CD14-positive monocyte (primary cell): ENCODE results near the gene SETD1A. TPM values are rescaled to one million over a fixed set of nuclear protein-coding genes. Genes with fewer than 3 reads are reported as not detected.

Experiments used
- DNase-seq, 3 donors: peaks; one replicate each; pipeline ENCODE4 v3.0.0-alpha.2; 2011 to 2022
- H2AFZ ChIP-seq: 2 replicates; pipeline ENCODE4 v1.6.0; 2012; ENCODE audit warnings: mild to moderate bottlenecking, low read depth, low read length, inconsistent platforms; ENCODE audit not compliant: insufficient read depth, poor library complexity, severe bottlenecking
- H3K27ac ChIP-seq, 2 donors: 1 replicate in 1 of 2; 2 replicates in 1 of 2; pipeline ENCODE4 v1.5.1; 2012 to 2013; ENCODE audit warnings: low read length in 2 of 2, control low read depth in 1 of 2, inconsistent platforms in 1 of 2, low read depth in 1 of 2, mild to moderate bottlenecking in 1 of 2
- H3K27me3 ChIP-seq, 2 donors: one replicate each; pipeline versions ENCODE4 v1.6.0 to v1.6.1; 2011 to 2013; ENCODE audit warnings: low read length in 2 of 2; ENCODE audit not compliant: control insufficient read depth in 2 of 2, insufficient read depth in 2 of 2
- H3K36me3 ChIP-seq, 2 donors: replicated peaks in 1 of 2; 1 replicate in 1 of 2; 2 replicates in 1 of 2; pipeline versions ENCODE4 v1.5.1 to v1.6.1; 2012 to 2013; ENCODE audit warnings: low read length in 2 of 2, control low read depth in 1 of 2, inconsistent platforms in 1 of 2, mild to moderate bottlenecking in 1 of 2; ENCODE audit not compliant: insufficient read depth in 2 of 2, control insufficient read depth in 1 of 2
- H3K4me1 ChIP-seq, 2 donors: 1 replicate in 1 of 2; 2 replicates in 1 of 2; pipeline versions ENCODE4 v1.5.1 to v1.6.1; 2012 to 2013; ENCODE audit warnings: low read length in 2 of 2, control low read depth in 1 of 2, inconsistent platforms in 1 of 2, mild to moderate bottlenecking in 1 of 2, moderate library complexity in 1 of 2; ENCODE audit not compliant: insufficient read depth in 2 of 2, control insufficient read depth in 1 of 2
- H3K4me2 ChIP-seq: replicated peaks from 2 replicates; pipeline ENCODE3; 2012; ENCODE audit warnings: low read length, moderate library complexity, mild to moderate bottlenecking; ENCODE audit not compliant: poor library complexity, severe bottlenecking; ENCODE audit errors: extremely low read depth
- H3K4me3 ChIP-seq, 3 experiments: fragments of 200-600 bp in 1 of 3; sonication (generic) in 1 of 3; replicated peaks in 1 of 3; 1 replicate in 2 of 3; 2 replicates in 1 of 3; pipeline ENCODE4 v1.5.1; 2011 to 2013; ENCODE audit warnings: low read length in 3 of 3, mild to moderate bottlenecking in 3 of 3, control low read depth in 2 of 3, low read depth in 2 of 3, inconsistent platforms in 1 of 3, moderate library complexity in 1 of 3
- H3K79me2 ChIP-seq: 2 replicates; pipeline ENCODE4 v1.6.0; 2012; ENCODE audit warnings: mild to moderate bottlenecking, control low read depth, inconsistent platforms, low read length, moderate library complexity; ENCODE audit not compliant: insufficient read depth
- H3K9ac ChIP-seq: 2 replicates; pipeline ENCODE4 v1.6.0; 2017; ENCODE audit warnings: low read length, mild to moderate bottlenecking; ENCODE audit not compliant: insufficient read depth, poor library complexity, severe bottlenecking
- H3K9me3 ChIP-seq, 2 donors: replicated peaks in 1 of 2; 1 replicate in 1 of 2; 2 replicates in 1 of 2; pipeline versions ENCODE4 v1.5.1 to v1.6.1; 2012 to 2013; ENCODE audit warnings: low read length in 2 of 2, control low read depth in 1 of 2; ENCODE audit not compliant: control insufficient read depth in 1 of 2, insufficient read depth in 1 of 2
- H4K20me1 ChIP-seq: 2 replicates; pipeline ENCODE4 v1.6.0; 2012; ENCODE audit warnings: mild to moderate bottlenecking, low read length, control low read depth, moderate library complexity; ENCODE audit not compliant: insufficient read depth
- H3K27ac Mint-ChIP-seq, 7 donors: one replicate each; pipeline ENCODE4 v1.8.0; 2020; ENCODE audit warnings: mild to moderate bottlenecking in 7 of 7, mixed read lengths in 7 of 7, moderate library complexity in 6 of 7, inconsistent platforms in 2 of 7
- H3K27me3 Mint-ChIP-seq, 3 donors: one replicate each; pipeline ENCODE4 v1.8.0; 2021 to 2022; ENCODE audit warnings: low read depth in 3 of 3, mild to moderate bottlenecking in 3 of 3, mixed read lengths in 3 of 3, moderate library complexity in 3 of 3, inconsistent platforms in 1 of 3
- H3K36me3 Mint-ChIP-seq, 2 donors: one replicate each; pipeline ENCODE4 v1.8.0; 2020; ENCODE audit warnings: mixed read lengths in 2 of 2, inconsistent platforms in 1 of 2, mild to moderate bottlenecking in 1 of 2
- H3K4me1 Mint-ChIP-seq: one replicate; pipeline ENCODE4 v1.8.0; 2020; ENCODE audit warnings: mild to moderate bottlenecking, mixed read lengths
- H3K4me3 Mint-ChIP-seq, 2 donors: one replicate each; pipeline ENCODE4 v1.8.0; 2020; ENCODE audit warnings: mild to moderate bottlenecking in 2 of 2, mixed read lengths in 2 of 2, moderate library complexity in 1 of 2
- H3K9me3 Mint-ChIP-seq, 7 donors: one replicate each; pipeline ENCODE4 v1.8.0; 2020 to 2022; ENCODE audit warnings: mixed read lengths in 7 of 7, mild to moderate bottlenecking in 6 of 7, moderate library complexity in 6 of 7, inconsistent platforms in 2 of 7
- CTCF ChIP-seq: fragments of 200-600 bp; IDR thresholded peaks from one replicate; pipeline ENCODE4 v1.8.0; 2022; ENCODE audit warnings: antibody characterized with exemption, mild to moderate bottlenecking
- WGBS: methylation state at CpG from one replicate; pipeline ENCODE4 v1.1.5; 2013; ENCODE audit warnings: missing lambda C conversion rate; ENCODE audit not compliant: insufficient coverage; 5-methylcytosine and 5-hydroxymethylcytosine counted together
- intact Hi-C, 2 donors: fragments of 100-400 bp; cut with micrococcal nuclease; formaldehyde crosslinking; loops; one replicate each; pipeline versions ENCODE4 v1.15.0 to v1.15.1; 2023
- polyA plus RNA-seq, 3 donors: library from polyadenylated mRNA; depleted of rRNA in 1 of 3; unstranded in 2 of 3; stranded (reverse) in 1 of 3; fragments of 300-500 nt in 2 of 3; fragments of >200 nt in 1 of 3; fragmentation: Illumina TruSeq in 2 of 3; gene quantifications; 1 replicate in 2 of 3; 2 replicates in 1 of 3; pipeline ENCODE4 v1.2.3, GENCODE V29; 2012 to 2021

The SETD1A gene
- polyA plus RNA-seq, 3 donors, result 0.16 to 6.6 (median 1.3) TPM

GRCh38 chr16:30951193-30951592, 6.4 kb upstream of the SETD1A start:
- no peak for DNase-seq
- H3K4me1 ChIP-seq, result peaks cover 25 to 28% of the 10 kb centered on the region in 2 donors
- peaks cover 22% of the 10 kb centered on the region for H3K4me1 Mint-ChIP-seq
- peak overlapping the region; percentile 99 for H3K4me2 ChIP-seq
- WGBS, result 100% methylated on average over 1 of the region's 1 CpG
- intact Hi-C loops, result loop anchor here in 1 of 2 donors (10.0 kb wide), 1 partner anchor 144 kb away; the partner anchor contains the start of gene VKORC1
- H3K79me2 ChIP-seq, result peaks cover 44% of the 10 kb centered on the region
- no peak overlapping the region for H3K9ac ChIP-seq
- H3K4me3 ChIP-seq, result peak overlapping the region in 1 of 3 experiments; percentile 99
- peaks cover 63% of the 10 kb centered on the region for H4K20me1 ChIP-seq
- peaks cover 0 to 4% (median 0%) of the 10 kb centered on the region in 3 donors for H3K27me3 Mint-ChIP-seq
- H3K9me3 Mint-ChIP-seq, result peaks cover 0 to 1% (median 0%) of the 10 kb centered on the region in 7 donors
- no peak overlapping the region for H2AFZ ChIP-seq
- H3K36me3 Mint-ChIP-seq, result peaks cover 4 to 31% of the 10 kb centered on the region in 2 donors
- H3K36me3 ChIP-seq, result peaks cover 17 to 31% of the 10 kb centered on the region in 2 donors
- H3K9me3 ChIP-seq, result no peaks in the 10 kb centered on the region
- H3K27ac ChIP-seq, result no peak overlapping the region
- H3K4me3 Mint-ChIP-seq, result no peak overlapping the region
- no peak for TF ChIP-seq CTCF
- H3K27me3 ChIP-seq, result no peaks in the 10 kb centered on the region
- H3K27ac Mint-ChIP-seq, result peak overlapping the region in 1 of 7 donors; percentile 61

DNA sequence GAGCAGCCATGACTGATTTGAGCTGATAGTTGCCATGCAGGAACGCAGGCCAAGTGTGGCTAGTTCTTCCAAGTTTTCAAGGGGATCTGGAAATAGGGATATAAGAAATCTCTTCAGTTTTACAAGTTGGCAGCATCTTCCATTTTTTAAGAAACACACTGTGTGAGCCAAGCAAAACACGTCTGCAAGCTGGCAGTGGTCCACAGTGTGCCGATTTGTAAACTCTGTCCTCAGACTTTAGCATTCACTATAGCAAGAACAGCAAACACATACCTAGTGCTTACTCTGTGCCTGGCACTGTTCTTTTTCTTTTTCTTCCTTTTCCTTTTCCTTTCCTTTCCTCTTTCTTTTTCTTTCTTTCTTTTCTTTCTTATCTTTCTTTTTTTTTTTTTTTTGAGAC, 5.8 kb upstream of the SETD1A start:
- Histone ChIP-seq H4K20me1 (peaks cover 65% of the 10 kb centered on the region), H3K9me3 (no peaks in the 10 kb centered on the region), H2AFZ (no peak overlapping the region), H3K36me3 (peaks cover 14 to 26% of the 10 kb centered on the region in 2 donors), H3K4me2 (no peak overlapping the region), H3K27me3 (no peaks in the 10 kb centered on the region), H3K9ac (no peak overlapping the region), H3K27ac (peak overlapping the region in 1 of 2 donors; percentile 31), H3K4me1 (peaks cover 26 to 32% of the 10 kb centered on the region in 2 donors), H3K79me2 (peaks cover 44% of the 10 kb centered on the region), H3K4me3 (no peak overlapping the region)
- Mint-ChIP-seq H3K27me3 (peaks cover 0 to 3% (median 0%) of the 10 kb centered on the region in 3 donors), H3K4me3 (no peak overlapping the region), H3K36me3 (peaks cover 4 to 25% of the 10 kb centered on the region in 2 donors), H3K9me3 (peaks cover 0 to 1% (median 0%) of the 10 kb centered on the region in 7 donors), H3K27ac (peak overlapping the region in 2 of 7 donors; percentile 61 to 69), H3K4me1 (peaks cover 22% of the 10 kb centered on the region)
- TF ChIP-seq CTCF, result no peak
- 81% methylated on average over 2 of the region's 3 CpGs for WGBS
- intact Hi-C loops, result loop anchor here in 1 of 2 donors (10.0 kb wide), 1 partner anchor 143 kb away; the partner anchor contains the start of gene VKORC1
- DNase-seq, result no peak
